GM19351 (cell line): ENCODE measurements around the gene FOXK1.
"Not testable (repeated sequence)": the region's sequence is repeated elsewhere in the genome, so short reads cannot be mapped to it uniquely, and the experiment has no call there.

Experiments
- ATAC-seq: cut with Tn5 transposase; IDR thresholded peaks from one replicate; pipeline ENCODE4 v1.9.1; 2021; ENCODE audit warnings: mild to moderate bottlenecking, moderate library complexity; ENCODE audit not compliant: unreplicated experiment

The FOXK1 gene

DNA sequence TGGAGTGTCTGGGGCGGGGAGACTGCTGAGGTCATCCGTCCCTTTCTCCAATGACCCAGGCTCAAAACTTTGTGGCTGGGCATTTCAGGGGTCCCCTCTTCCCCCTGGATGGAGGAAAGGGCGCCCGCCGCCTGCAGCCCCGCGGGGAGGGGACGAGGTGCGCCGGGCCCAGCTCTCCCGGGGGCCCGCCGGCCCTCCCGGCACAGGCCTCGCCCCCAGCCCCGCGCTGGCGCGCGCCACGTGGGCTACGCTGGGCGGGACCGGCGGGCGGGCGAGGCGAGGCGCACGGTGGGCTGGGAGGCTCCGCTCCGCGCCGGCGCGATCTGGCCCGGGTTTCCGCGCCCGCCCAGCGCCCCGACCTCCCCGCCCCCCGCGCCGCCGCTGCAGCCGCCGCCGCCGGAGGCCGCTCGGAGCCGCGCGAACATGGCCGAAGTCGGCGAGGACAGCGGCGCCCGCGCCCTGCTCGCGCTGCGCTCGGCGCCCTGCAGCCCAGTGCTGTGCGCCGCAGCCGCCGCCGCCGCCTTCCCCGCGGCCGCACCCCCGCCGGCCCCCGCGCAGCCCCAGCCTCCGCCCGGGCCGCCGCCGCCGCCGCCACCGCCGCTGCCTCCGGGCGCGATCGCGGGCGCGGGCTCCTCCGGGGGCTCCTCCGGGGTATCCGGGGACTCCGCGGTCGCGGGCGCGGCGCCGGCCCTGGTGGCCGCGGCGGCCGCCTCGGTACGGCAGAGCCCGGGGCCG is at the start of gene FOXK1:
Gene FOXK1 (plus strand): TSS at position 410 of the 735 bp plus-strand sequence. CDS start 14 bp downstream, at position 424.
- ATAC-seq: peak; percentile 65

DNA sequence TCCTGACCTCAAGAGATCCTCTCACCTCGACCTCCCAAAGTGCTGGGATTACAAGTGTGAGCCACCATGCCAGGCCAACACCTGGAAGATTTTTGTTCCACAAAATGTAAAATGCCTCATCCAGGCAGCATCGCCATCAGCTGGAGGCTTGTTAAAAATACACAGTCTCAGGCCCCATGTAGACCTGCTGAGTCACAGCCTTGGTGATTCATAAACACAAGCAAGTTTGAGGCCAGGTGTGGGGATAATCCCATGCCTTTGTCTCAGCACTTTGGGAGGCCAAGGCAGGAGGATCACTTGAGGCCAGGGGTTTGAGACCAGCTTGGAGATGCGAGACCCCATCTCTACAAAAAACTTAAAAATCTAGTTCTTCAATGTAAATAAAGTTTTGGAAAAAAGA is 49.1 kb upstream of the FOXK1 start:
- no peak for ATAC-seq

DNA sequence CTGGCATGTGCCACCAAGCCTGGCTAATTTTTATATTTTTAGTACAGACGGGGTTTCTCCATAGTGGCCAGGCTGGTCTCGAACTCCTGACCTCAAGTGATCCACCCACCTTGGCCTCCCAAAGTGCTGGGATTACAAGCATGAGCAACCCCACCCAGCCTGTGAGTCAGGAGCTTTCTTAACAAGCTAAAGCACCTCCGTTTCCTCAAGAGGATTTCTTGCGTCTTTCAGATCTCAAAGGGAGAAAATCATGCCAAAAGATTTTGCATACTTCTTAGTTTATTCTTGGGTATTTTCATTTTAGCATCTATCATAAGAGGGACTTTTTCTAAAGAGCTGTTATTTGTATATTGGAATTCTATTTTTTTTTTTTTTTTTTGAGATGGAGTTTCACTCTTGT is 47.9 kb upstream of the FOXK1 start:
- no peak for ATAC-seq

DNA sequence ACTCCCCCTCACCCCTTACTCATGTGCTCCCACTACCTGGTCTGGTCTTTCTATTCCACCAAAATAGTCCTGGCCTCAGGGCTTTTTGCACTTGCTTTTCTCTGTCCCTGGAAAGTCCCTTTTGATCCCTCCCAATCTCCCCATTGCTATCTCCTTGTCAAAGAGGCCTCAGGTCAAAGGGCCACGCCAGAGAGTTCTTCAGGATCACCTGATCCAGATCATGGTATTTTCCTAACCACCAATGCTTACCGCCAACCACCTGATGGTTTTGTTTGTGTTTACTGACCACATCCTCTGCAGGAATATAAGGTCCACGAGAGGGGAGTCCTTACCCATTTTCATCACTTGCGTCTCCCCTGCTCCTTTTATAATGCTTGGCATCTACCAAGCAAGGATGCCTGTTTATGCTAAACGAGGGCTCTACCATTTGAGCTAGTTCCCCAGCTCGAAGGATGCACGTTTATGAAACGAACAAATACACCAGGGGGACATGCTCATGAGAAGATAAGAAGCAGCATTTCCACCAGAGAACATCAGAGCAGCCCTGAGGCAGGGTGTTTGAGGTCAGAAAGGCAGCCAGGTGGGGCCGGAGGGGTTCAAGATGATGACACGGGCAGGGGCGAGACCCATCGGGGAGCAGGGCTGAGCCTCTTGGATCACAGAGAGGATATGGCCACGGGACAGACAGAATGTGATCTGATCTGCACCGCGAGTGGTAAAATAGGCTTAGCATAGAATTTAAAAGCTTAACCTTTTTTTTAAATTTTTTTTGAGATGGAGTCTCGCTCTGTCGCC is 43.1 kb upstream of the FOXK1 start:
- no peak for ATAC-seq

DNA sequence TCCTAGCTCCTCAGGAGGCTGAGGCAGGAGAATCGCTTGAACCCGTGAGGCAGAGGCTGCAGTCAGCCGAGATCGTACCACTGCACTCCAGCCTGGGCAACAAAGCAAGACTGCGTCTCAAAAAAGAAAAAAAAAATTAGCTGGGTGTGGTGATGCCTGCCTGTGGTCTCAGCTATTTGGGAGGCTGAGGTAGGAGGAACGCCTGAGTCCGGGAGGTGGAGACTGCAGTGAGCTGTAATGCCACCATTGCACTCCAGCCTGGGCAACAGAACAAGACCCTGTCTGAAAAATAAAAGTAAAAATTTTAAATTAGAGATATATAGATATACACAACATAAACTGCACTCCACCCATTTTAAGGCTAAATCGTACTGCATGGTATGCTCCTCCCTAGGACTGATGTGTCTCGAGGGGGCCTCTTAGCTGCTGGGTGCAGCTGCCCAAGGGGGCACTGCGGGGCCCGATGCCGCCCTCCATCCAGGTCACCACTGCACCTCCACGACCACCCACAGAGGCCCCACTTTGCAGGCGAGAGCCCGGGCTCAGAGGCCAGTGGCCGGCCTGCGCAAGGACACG is 40.9 kb upstream of the FOXK1 start:
- ATAC-seq: no peak

DNA sequence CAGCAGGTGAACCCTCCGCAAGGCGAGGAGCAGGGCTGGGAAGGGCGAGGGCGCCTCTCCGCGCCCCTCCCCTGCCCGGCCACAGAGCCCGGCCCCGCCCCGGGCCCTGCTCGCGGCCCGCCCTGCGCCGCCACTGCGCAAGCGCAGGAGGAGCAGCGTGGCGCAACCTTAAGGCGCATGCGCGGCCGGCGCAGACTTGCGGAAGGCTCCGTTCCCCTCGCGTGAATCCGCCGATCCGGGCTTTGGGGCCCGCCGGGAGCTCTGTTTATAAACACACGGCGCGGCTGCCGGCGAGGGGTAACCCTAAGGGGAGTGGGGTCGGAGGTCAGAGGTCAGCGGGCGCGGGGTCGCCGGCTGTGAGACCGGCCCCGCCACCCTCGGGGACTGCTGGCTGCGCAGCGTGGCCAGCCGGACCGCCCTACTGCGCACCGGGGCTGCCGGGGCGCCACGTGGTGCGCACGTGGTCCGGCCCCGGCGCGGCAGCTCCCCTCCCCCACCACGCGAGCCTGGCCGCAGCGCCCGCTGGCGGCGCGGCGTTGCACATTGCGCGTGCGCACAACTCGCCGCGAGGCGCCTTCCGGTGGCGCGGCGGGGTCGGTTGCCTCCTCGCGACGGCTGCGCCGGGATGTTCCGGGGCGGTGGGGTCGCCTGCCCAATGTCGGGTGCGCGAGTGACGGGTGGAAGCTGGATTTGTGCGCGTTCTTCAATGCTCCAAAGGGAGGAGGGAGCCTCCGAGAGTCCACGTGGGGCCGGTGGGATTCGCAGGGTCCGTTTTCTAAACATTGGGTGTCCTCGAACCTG is 40.2 kb upstream of the FOXK1 start:
- peak; percentile 80 for ATAC-seq

GRCh38 chr7:4642468-4643203 is 39.5 kb upstream of the FOXK1 start:
- ATAC-seq: no peak

DNA sequence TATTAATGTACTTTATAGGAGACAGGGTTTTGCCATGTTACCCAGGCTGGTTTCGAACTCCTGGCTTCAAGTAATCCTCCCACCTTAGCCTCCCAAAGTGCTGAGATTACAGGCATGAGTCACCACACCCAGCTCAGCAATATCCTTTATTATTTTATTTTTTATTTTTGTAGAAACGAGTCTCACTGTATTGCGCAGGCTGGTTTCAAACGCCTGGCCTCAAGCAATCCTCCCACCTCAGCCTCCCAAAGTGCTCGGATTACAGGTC is 39.0 kb upstream of the FOXK1 start:
- ATAC-seq: not testable (repeated sequence)

DNA sequence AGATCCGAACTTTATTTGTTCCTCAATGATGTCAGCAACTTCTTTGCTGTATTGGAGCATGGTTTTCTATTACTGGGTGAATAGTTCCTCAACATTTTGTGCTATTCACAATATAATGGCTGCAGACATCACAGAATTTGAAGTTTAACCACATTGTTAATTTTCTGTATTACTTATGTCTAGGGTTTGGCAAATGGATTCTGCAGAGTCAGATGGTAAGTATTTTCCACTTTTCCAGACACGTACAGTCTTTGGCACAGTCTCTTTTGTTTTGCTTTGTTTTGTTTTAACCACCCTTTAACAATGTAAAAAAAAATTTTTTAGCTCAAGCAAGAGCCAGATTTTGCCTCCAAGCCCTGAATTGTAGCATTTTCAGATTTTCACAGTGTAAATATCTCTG is 36.8 kb upstream of the FOXK1 start:
- ATAC-seq: no peak

GRCh38 chr7:4648111-4648510 is 34.0 kb upstream of the FOXK1 start:
- no peak for ATAC-seq

DNA sequence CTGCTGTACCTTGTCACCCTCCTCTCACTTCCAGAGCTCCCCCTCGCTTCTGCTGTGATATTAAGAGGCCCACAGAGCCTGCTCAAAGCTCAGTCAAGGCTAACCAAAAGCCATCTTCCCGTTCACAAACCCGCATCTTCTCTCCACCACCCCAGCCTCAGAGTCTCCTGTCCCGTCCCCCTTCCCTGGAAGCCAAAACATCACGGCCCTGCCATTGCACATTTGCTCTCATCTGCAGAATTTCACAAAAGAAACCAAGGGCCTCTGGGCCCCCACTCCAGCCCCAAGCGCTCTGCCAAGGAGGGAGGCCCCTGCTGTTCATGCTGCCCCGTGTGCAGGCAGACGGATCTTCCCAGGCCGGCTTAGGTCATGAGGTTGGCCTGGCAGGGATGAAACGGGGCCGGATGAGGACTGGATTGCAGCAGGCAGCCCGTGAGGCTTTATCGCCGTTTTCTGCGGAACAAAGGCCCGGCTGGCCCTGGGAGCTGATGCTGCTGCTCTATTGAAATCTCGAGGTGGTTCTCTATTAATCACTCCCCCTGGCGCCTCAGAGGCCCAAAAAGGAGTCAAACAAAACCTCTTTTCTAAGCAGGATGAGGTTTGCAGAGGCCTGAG is 31.6 kb upstream of the FOXK1 start:
- no peak for ATAC-seq

DNA sequence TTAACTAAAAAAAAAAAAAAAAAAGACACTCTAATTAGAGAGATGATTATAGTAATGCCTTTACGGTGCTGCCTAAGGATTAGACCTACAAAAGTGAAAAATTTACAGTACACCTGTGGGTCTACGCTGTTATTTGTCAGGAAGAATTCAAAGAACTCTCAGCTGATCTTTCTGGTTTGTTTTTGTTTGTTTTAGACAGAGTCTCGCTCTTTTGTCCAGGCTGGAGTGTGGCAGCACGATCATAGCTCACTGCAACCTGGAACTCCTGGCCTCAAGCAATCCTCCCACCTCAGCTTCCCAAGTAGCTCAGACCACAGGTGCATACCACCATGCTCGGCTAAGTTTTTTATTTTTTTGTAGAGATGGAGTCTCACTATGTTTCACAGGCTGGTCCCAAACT is 28.3 kb upstream of the FOXK1 start:
- ATAC-seq: no peak

- no peak for ATAC-seq
Observed at GRCh38 chr7:4655311-4655710, 26.8 kb upstream of the FOXK1 start.

GRCh38 chr7:4655896-4656295 is 26.2 kb upstream of the FOXK1 start:
- no peak for ATAC-seq

GRCh38 chr7:4657640-4658417 is 24.3 kb upstream of the FOXK1 start:
- no peak for ATAC-seq

GRCh38 chr7:4659551-4660286 is 22.4 kb upstream of the FOXK1 start:
- no peak for ATAC-seq

- no peak for ATAC-seq
Observed at GRCh38 chr7:4661871-4662270, 20.2 kb upstream of the FOXK1 start.

DNA sequence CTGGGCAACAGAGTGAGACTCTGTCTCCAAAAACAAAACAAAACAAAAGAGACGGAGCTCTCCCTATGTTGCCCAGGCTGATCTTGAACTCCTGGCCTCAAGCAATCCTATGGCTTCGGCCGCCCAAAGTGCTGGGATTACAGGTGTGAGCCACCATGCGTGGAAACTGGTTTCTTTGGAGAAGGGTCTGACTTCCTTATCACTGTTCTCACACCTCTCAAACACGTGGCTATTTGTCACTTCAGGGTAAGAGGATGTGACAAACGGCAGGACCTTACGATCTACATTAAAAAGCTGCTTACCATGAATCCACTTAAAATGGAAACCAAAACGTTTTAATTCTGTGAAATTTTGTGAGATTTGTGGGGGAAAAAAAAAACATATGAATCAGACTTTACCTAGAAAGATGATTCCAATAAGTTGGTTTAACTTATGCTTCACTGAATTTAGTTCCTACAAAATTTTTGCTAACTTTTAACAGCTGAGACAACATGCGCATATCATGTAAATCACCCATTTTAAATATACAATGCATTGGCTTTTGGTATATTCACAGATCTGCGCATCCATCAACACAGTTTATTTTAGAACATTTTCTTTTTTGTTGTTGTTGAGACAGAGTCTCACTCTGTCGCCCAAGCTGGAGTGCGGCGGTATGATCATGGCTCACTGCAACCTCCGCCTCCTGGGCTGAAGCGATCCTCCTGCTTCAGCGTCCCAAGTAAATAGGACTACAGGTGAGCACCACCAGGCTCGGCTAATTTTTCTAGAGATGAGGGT is 18.7 kb upstream of the FOXK1 start:
- ATAC-seq: no peak
